ENCODE measurements around the gene RPL26.

GRCh38 chr17:8365143-8365542 is 17.9 kb downstream of the RPL26 start:
- no peak for TF ChIP-seq CTCF (IDR thresholded peaks at IDR 0.05; ENCODE audit: low read length)
- TF ChIP-seq EZH2phosphoT487 (IDR thresholded peaks at IDR 0.05; ENCODE audit: low read length), result no peak
- TF ChIP-seq EZH2 (optimal IDR thresholded peaks at IDR 0.05; ENCODE audit: low read depth, low read length), result no peak
